Chondrocyte (in vitro differentiated cells): ENCODE data around the gene CCR7. TPM values are rescaled to one million over a fixed set of nuclear protein-coding genes. Genes with fewer than 3 reads are reported as not detected.

ENCODE experiments used
- DNase-seq: peaks from one replicate; pipeline ENCODE4 v3.0.0; 2021; ENCODE audit warnings: mixed read lengths, low spot score
- H3K27ac Mint-ChIP-seq: one replicate; pipeline ENCODE4 v1.8.0; 2021; ENCODE audit warnings: mild to moderate bottlenecking, moderate library complexity, mixed read lengths; ENCODE audit not compliant: unreplicated experiment
- H3K27me3 Mint-ChIP-seq: 2 replicates; pipeline ENCODE4 v1.8.0; 2021; ENCODE audit warnings: low read depth, mixed read lengths
- H3K36me3 Mint-ChIP-seq: 2 replicates; pipeline ENCODE4 v1.8.0; 2021; ENCODE audit warnings: low read depth, mixed read lengths
- H3K4me1 Mint-ChIP-seq: 2 replicates; pipeline ENCODE4 v1.8.0; 2021; ENCODE audit warnings: low read depth, mild to moderate bottlenecking, mixed read lengths
- H3K4me3 Mint-ChIP-seq: one replicate; pipeline ENCODE4 v1.8.0; 2021; ENCODE audit warnings: mild to moderate bottlenecking, moderate library complexity, mixed read lengths; ENCODE audit not compliant: unreplicated experiment
- H3K9me3 Mint-ChIP-seq: 2 replicates; pipeline ENCODE4 v1.8.0; 2021; ENCODE audit warnings: low read depth, mixed read lengths
- total RNA-seq: library from RNA; stranded (reverse); gene quantifications from 3 replicates; pipeline ENCODE4 v1.2.1, GENCODE V29; 2021
- TF ChIP-seq, protein P1 (sequence below): fragments of 200-600 bp; sonication (generic); IDR thresholded peaks from 2 replicates; pipeline ENCODE4 v1.5.0; 2021; ENCODE audit warnings: antibody characterized with exemption, mild to moderate bottlenecking, moderate library complexity

Gene CCR7
- total RNA-seq, 1 donor from 2014 or later, result not detected

DNA sequence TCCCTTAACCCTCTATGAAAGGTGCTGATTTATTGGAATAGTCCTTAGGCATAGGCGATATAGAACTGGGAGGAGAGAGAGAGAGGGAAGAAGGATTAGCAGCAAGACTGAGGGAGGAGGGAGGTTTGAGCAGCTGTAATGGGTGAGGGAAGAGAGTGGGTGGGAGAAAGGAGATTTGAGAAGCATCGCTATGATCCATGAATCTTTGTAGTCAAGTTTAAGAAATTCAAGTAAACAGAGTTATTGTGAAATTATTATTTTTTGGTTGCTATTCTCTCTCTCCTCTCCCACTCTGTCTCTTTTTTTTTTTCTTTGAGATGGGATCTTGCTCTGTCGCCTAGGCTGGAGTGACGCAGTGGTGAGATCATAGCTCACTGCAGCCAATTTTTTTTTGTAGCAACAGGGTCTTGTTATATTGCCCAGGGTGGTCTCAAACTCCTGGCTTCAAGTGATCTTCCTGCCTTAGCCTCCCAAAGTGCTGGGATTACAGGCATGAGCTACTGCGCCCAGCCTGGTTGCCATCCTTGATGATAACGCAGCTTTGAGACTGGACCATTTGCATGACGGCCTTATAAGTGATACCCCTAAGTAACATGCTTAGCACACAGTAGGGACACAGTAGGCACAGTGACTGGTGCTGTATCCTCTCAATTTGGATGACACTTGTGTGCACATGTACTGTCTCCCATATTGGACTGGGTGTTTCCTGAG is 42.9 kb downstream of the CCR7 start:
- H3K27me3 Mint-ChIP-seq, result no peaks in the 10 kb centered on the region
- TF ChIP-seq, protein P1, sequence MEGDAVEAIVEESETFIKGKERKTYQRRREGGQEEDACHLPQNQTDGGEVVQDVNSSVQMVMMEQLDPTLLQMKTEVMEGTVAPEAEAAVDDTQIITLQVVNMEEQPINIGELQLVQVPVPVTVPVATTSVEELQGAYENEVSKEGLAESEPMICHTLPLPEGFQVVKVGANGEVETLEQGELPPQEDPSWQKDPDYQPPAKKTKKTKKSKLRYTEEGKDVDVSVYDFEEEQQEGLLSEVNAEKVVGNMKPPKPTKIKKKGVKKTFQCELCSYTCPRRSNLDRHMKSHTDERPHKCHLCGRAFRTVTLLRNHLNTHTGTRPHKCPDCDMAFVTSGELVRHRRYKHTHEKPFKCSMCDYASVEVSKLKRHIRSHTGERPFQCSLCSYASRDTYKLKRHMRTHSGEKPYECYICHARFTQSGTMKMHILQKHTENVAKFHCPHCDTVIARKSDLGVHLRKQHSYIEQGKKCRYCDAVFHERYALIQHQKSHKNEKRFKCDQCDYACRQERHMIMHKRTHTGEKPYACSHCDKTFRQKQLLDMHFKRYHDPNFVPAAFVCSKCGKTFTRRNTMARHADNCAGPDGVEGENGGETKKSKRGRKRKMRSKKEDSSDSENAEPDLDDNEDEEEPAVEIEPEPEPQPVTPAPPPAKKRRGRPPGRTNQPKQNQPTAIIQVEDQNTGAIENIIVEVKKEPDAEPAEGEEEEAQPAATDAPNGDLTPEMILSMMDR, result no peak
- no peak overlapping the region for H3K4me3 Mint-ChIP-seq
- H3K36me3 Mint-ChIP-seq, result peaks cover 6% of the 10 kb centered on the region
- H3K27ac Mint-ChIP-seq, result no peak overlapping the region
- H3K4me1 Mint-ChIP-seq, result peaks cover 34% of the 10 kb centered on the region
- DNase-seq, result no peak
- H3K9me3 Mint-ChIP-seq, result peaks cover 14% of the 10 kb centered on the region

GRCh38 chr17:40520991-40521453 is 44.2 kb downstream of the CCR7 start:
- H3K4me1 Mint-ChIP-seq, result peaks cover 47% of the 10 kb centered on the region

DNA sequence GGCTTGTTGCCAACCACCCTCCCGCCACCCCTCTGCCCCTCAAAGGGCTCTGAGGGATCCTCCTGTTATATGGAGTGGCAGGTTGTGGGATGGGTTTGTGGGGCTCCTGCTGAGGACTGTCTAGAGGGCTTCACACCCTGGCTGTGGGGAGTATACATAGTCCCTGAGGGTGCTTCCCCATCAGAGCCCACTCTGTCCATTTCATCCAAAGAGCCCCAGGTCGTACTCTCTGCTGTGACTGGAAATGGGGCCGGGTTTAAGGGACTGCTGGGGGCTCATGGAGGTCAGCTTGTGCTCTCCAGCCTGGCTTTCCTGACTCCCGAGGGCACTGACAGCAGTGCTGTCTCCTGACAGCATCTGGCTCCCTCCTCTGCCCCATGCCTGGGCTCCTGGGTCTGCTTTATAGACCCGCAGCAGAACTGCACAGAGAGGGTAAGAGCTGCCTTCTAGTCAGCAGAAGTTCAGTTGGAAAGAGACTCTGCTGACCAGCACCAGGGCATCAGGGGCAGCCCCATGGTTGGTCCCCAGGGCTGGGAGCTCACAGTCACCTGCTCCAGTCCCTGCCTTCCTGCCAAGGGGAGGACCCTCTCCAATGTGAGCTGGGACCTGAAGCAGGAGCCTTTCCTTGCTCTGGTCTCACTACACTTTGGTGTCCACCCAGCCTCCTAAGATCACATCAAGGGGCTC is 46.0 kb downstream of the CCR7 start:
- peak; percentile 50 for DNase-seq
- no peaks in the 10 kb centered on the region for H3K27me3 Mint-ChIP-seq
- H3K9me3 Mint-ChIP-seq, result no peaks in the 10 kb centered on the region
- peaks cover 53% of the 10 kb centered on the region for H3K4me1 Mint-ChIP-seq
- H3K36me3 Mint-ChIP-seq, result no peaks in the 10 kb centered on the region
- H3K27ac Mint-ChIP-seq, result no peak overlapping the region
- TF ChIP-seq, protein P1, result no peak
- no peak overlapping the region for H3K4me3 Mint-ChIP-seq

More at GRCh38 chr17:40520991-40521453, 44.2 kb downstream of the CCR7 start:
- DNase-seq, result peak; percentile 74
- Mint-ChIP-seq H3K4me3 (no peak overlapping the region), H3K9me3 (peaks cover 14% of the 10 kb centered on the region), H3K36me3 (peaks cover 6% of the 10 kb centered on the region), H3K27ac (peak overlapping the region; percentile 84), H3K27me3 (no peaks in the 10 kb centered on the region)
- TF ChIP-seq, protein P1, result no peak

DNA sequence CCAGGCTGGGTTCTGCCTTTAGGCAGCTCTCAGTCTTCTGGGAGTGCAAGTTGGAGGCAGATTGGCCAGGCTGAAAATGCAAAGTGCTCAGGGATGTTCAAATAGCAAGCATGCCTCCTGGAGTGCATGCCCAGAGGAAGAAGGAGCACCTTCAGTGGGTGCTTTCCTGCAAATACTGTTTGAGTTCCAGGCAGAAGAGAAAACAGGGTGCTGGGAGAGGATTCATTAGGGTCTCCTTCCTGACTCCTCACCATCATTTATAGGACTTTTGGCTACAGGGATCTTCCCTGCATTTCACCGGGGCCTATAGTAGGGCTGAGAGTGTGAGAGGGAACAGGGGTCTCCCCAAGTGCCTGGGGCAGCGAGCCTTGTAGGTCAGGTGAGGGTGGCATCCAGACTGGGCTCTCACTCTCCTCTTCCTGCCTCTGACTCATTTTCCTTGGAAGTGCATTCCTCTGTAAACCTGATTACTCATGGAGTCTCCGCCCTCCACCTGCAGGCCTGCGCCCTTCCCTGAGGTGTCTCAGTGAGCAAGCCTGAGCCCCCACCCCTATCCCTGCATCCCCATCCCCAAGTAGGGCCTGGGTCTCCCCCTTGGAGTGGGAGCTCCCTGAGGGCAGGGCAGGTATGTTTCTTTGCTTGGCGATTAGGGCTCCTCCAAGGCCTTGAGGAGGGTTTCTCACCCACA is 46.7 kb downstream of the CCR7 start:
- Mint-ChIP-seq H3K9me3 (no peaks in the 10 kb centered on the region), H3K27me3 (no peaks in the 10 kb centered on the region), H3K27ac (no peak overlapping the region), H3K4me1 (peaks cover 60% of the 10 kb centered on the region), H3K36me3 (no peaks in the 10 kb centered on the region), H3K4me3 (no peak overlapping the region)
- peak; percentile 62 for DNase-seq
- TF ChIP-seq, protein P1, result no peak

DNA sequence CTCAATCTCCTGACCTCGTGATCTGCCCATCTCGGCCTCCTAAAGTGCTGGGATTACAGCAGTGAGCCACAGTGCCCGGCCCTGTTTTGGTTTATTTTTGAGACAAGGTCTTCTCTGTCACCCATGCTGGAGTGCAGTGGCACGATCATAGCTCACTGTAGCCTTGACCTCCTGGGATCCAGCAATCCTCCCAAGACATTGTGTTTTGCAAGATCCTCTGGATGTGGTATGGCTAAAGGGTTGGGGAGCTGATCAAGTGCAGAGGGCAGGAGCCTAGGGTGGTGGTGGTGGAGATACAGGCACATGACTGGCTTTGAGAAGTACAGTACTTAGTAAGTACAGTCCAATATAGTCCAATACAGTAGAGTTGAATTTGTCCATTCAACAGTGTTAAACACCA is 47.3 kb downstream of the CCR7 start:
- H3K27me3 Mint-ChIP-seq, result no peaks in the 10 kb centered on the region
- TF ChIP-seq, protein P1, result no peak
- peak; percentile 29 for DNase-seq
- peaks cover 66% of the 10 kb centered on the region for H3K4me1 Mint-ChIP-seq
- no peak overlapping the region for H3K27ac Mint-ChIP-seq
- no peaks in the 10 kb centered on the region for H3K9me3 Mint-ChIP-seq
- no peak overlapping the region for H3K4me3 Mint-ChIP-seq
- H3K36me3 Mint-ChIP-seq, result no peaks in the 10 kb centered on the region
